Osteoblast (primary cell): ENCODE data around the gene TAGAP. TPM values are rescaled to one million over a fixed set of nuclear protein-coding genes. Genes with fewer than 3 reads are reported as not detected.

Experiments
- DNase-seq: peaks from one replicate; pipeline ENCODE4 v3.0.0; 2011; ENCODE audit warnings: low spot score, mixed read lengths; ENCODE audit not compliant: insufficient read length; ENCODE audit errors: missing footprints
- H2AFZ ChIP-seq: 2 replicates; pipeline ENCODE4 v1.6.0; 2011; ENCODE audit warnings: mild to moderate bottlenecking, low read length
- H3K27ac ChIP-seq: 2 replicates; pipeline ENCODE4 v1.5.1; 2011; ENCODE audit warnings: mild to moderate bottlenecking, low read depth, low read length, moderate library complexity
- H3K27me3 ChIP-seq: 2 replicates; pipeline ENCODE4 v1.6.0; 2012; ENCODE audit warnings: mild to moderate bottlenecking, control low read depth, inconsistent platforms, low read length, moderate library complexity; ENCODE audit not compliant: insufficient read depth
- H3K36me3 ChIP-seq: 2 replicates; pipeline ENCODE4 v1.5.1; 2011; ENCODE audit warnings: mild to moderate bottlenecking, low read length, control low read depth, moderate library complexity; ENCODE audit not compliant: insufficient read depth
- H3K4me1 ChIP-seq: 2 replicates; pipeline ENCODE4 v1.5.1; 2011; ENCODE audit warnings: mild to moderate bottlenecking, low read length, control low read depth, moderate library complexity; ENCODE audit not compliant: insufficient read depth
- H3K4me2 ChIP-seq: 2 replicates; pipeline ENCODE4 v1.6.0; 2011; ENCODE audit warnings: mild to moderate bottlenecking, low read length; ENCODE audit not compliant: insufficient read depth
- H3K4me3 ChIP-seq: fragments of 200-600 bp; sonication (generic); 3 replicates; pipeline ENCODE4 v1.5.1; 2012; ENCODE audit warnings: mild to moderate bottlenecking, low read length, inconsistent platforms; ENCODE audit not compliant: insufficient read depth
- H3K79me2 ChIP-seq: 2 replicates; pipeline ENCODE4 v1.6.0; 2012; ENCODE audit warnings: mild to moderate bottlenecking, low read length, control low read depth, inconsistent platforms; ENCODE audit not compliant: insufficient read depth
- H3K9me3 ChIP-seq: 2 replicates; pipeline ENCODE4 v1.5.1; 2011; ENCODE audit warnings: low read depth, low read length, control low read depth
- H4K20me1 ChIP-seq: 2 replicates; pipeline ENCODE4 v1.6.0; 2012; ENCODE audit warnings: mild to moderate bottlenecking, low read length, control low read depth; ENCODE audit not compliant: insufficient read depth
- total RNA-seq: library from RNA; depleted of rRNA; stranded (reverse); fragments of >200 nt; gene quantifications from 2 replicates; pipeline ENCODE4 v1.2.3, GENCODE V29; 2012
- TF ChIP-seq, protein P1 (sequence below): IDR thresholded peaks from 2 replicates; pipeline ENCODE4 v1.5.1; 2011; ENCODE audit warnings: mild to moderate bottlenecking, low read depth, low read length, moderate library complexity; ENCODE audit errors: extremely low read depth

Gene TAGAP
- total RNA-seq, 1 donor = not detected

DNA sequence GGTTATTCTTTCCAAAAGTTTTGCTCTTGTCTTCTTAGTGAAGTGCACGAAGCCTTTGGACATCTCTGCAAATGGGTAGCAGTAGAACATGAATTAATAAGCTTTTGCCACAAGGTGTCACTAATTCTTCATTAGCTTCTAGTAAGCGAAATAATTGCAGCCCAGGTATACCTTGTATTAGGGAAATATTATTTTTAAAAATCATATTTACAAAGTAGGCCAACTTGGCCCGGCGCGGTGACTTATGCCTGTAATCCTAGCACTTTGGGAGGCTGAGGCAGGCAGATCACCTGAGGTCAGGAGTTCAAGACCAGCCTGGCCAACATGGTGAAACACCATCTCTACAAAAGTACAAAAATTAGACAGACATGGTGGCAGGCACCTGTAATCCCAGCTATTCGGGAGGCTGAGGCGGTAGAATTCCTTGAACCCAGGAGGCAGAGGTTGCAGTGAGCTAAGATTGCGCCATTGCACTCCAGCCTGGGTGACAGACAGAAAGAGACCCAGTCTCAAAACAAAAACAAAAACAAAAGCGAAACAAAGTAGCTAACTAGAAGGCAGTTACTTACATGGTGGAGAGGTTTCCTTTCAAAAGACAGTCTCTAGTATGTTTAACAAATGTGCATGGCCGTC, 36.0 kb downstream of the TAGAP start:
- Histone ChIP-seq H3K36me3 (no peaks in the 10 kb centered on the region), H3K4me1 (no peaks in the 10 kb centered on the region), H3K79me2 (no peaks in the 10 kb centered on the region), H3K4me3 (no peak overlapping the region), H3K9me3 (no peaks in the 10 kb centered on the region), H3K4me2 (no peak overlapping the region), H3K27me3 (no peaks in the 10 kb centered on the region), H2AFZ (no peak overlapping the region), H3K27ac (no peak overlapping the region), H4K20me1 (no peaks in the 10 kb centered on the region)
- TF ChIP-seq, protein P1, sequence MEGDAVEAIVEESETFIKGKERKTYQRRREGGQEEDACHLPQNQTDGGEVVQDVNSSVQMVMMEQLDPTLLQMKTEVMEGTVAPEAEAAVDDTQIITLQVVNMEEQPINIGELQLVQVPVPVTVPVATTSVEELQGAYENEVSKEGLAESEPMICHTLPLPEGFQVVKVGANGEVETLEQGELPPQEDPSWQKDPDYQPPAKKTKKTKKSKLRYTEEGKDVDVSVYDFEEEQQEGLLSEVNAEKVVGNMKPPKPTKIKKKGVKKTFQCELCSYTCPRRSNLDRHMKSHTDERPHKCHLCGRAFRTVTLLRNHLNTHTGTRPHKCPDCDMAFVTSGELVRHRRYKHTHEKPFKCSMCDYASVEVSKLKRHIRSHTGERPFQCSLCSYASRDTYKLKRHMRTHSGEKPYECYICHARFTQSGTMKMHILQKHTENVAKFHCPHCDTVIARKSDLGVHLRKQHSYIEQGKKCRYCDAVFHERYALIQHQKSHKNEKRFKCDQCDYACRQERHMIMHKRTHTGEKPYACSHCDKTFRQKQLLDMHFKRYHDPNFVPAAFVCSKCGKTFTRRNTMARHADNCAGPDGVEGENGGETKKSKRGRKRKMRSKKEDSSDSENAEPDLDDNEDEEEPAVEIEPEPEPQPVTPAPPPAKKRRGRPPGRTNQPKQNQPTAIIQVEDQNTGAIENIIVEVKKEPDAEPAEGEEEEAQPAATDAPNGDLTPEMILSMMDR = peak; percentile 44
- DNase-seq = no peak

DNA sequence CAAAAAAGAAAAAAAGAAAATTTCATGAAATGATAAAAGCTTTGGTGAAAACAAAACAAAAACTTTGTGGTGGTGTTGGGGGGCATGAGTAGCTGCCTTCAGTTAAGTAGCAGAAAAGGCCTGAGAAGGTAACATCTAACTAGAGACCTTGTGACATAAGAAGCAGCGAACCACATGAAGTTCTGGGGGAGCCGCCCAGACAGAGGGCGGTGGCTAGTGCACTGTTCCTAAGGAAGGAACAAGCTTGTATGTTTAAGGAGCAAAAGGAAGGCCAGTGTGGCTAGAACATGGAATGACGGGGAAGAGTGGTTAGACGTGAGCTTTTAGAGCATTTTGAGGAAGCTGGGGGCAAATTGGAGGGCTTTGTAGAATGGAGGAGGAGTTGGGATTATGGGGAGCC, 37.3 kb downstream of the TAGAP start:
- no peaks in the 10 kb centered on the region for H3K36me3 ChIP-seq
- peaks cover 4% of the 10 kb centered on the region for H3K4me1 ChIP-seq
- DNase-seq = no peak
- H3K79me2 ChIP-seq = no peaks in the 10 kb centered on the region
- no peaks in the 10 kb centered on the region for H4K20me1 ChIP-seq
- TF ChIP-seq, protein P1 = no peak
- H2AFZ ChIP-seq = no peak overlapping the region
- no peak overlapping the region for H3K4me2 ChIP-seq
- no peak overlapping the region for H3K27ac ChIP-seq
- H3K9me3 ChIP-seq = no peaks in the 10 kb centered on the region
- no peaks in the 10 kb centered on the region for H3K27me3 ChIP-seq
- H3K4me3 ChIP-seq = no peak overlapping the region

DNA sequence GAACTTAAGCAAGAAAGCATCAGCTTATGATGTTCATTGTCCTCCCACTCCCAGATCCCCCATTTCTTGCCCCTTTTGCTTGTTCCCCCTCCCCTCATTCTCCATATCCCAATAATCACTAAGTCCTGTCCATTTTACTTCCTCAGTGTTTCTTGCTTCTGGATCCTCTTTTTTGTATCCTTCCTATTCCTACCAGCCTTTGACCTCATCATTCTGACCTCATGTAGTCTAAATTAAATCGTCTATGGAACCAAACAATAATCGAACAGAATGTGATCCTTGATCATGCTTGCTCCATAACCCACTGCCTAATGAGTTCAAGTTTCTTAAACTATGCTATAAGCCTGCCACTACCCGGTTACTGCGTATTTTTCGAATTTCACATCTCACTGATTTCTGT, 39.4 kb downstream of the TAGAP start:
- Histone ChIP-seq H3K27ac (no peak overlapping the region), H3K27me3 (no peaks in the 10 kb centered on the region), H3K9me3 (no peaks in the 10 kb centered on the region), H4K20me1 (no peaks in the 10 kb centered on the region), H3K4me3 (no peak overlapping the region), H3K79me2 (no peaks in the 10 kb centered on the region), H2AFZ (no peak overlapping the region), H3K36me3 (no peaks in the 10 kb centered on the region), H3K4me1 (peaks cover 13% of the 10 kb centered on the region), H3K4me2 (no peak overlapping the region)
- TF ChIP-seq, protein P1 = no peak
- no peak for DNase-seq

DNA sequence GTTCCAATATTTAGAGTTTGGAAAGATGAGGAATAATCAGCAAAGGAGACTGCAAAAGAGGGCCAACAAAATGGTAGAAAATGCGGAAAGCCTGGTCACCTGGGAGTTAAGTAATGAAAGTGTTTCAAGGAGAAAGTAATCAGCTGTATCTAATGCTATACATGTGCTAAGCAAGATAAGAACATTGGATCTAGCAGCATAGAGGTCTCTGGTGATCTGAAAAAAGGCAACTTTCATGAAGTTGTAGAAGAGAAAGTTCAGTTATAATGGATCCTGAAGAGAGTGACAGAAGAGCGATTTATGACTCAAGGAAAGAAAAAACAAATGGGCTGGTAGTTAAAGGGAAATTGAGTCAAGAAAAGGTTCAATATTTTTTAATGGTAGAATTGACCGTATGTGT, 40.2 kb downstream of the TAGAP start:
- Histone ChIP-seq H4K20me1 (no peaks in the 10 kb centered on the region), H3K4me2 (no peak overlapping the region), H3K4me3 (no peak overlapping the region), H3K9me3 (no peaks in the 10 kb centered on the region), H3K79me2 (no peaks in the 10 kb centered on the region), H3K27ac (no peak overlapping the region), H2AFZ (no peak overlapping the region), H3K4me1 (peaks cover 16% of the 10 kb centered on the region), H3K36me3 (no peaks in the 10 kb centered on the region), H3K27me3 (no peaks in the 10 kb centered on the region)
- TF ChIP-seq, protein P1 = no peak
- no peak for DNase-seq
